Adrenal gland (tissue), 5 donors: ENCODE measurements around the gene HERPUD2.

Experiments
- POLR2A ChIP-seq, 2 donors: fragments of 450-650 bp; IDR thresholded peaks; one replicate each; pipeline ENCODE4 v1.6.1; 2017; ENCODE audit warnings: antibody characterized with exemption in 2 of 2, mild to moderate bottlenecking in 2 of 2, moderate library complexity in 1 of 2
- TF ChIP-seq, protein P1 (sequence below), 6 experiments: fragments of 450-650 bp in 4 of 6; fragments of 200-600 bp in 2 of 6; sonication (generic) in 1 of 6; IDR thresholded peaks; 1 replicate in 5 of 6; 2 replicates in 1 of 6; pipeline versions ENCODE4 v1.5.1 to v1.8.0; 2016 to 2021; ENCODE audit warnings: antibody characterized with exemption in 6 of 6, mild to moderate bottlenecking in 2 of 6, moderate library complexity in 1 of 6
- donor health status: DM: no; HTN: no; CAD: no.

- TF ChIP-seq, protein P1, sequence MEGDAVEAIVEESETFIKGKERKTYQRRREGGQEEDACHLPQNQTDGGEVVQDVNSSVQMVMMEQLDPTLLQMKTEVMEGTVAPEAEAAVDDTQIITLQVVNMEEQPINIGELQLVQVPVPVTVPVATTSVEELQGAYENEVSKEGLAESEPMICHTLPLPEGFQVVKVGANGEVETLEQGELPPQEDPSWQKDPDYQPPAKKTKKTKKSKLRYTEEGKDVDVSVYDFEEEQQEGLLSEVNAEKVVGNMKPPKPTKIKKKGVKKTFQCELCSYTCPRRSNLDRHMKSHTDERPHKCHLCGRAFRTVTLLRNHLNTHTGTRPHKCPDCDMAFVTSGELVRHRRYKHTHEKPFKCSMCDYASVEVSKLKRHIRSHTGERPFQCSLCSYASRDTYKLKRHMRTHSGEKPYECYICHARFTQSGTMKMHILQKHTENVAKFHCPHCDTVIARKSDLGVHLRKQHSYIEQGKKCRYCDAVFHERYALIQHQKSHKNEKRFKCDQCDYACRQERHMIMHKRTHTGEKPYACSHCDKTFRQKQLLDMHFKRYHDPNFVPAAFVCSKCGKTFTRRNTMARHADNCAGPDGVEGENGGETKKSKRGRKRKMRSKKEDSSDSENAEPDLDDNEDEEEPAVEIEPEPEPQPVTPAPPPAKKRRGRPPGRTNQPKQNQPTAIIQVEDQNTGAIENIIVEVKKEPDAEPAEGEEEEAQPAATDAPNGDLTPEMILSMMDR (IDR thresholded peaks at IDR 0.05) = no peak
- peak; percentile 66 to 87 for TF ChIP-seq POLR2A (IDR thresholded peaks at IDR 0.05)
Observed at GRCh38 chr7:35694784-35695472, at the start of gene HERPUD2.
